ENCODE measurements around the gene PNPLA5.

Gene PNPLA5

DNA sequence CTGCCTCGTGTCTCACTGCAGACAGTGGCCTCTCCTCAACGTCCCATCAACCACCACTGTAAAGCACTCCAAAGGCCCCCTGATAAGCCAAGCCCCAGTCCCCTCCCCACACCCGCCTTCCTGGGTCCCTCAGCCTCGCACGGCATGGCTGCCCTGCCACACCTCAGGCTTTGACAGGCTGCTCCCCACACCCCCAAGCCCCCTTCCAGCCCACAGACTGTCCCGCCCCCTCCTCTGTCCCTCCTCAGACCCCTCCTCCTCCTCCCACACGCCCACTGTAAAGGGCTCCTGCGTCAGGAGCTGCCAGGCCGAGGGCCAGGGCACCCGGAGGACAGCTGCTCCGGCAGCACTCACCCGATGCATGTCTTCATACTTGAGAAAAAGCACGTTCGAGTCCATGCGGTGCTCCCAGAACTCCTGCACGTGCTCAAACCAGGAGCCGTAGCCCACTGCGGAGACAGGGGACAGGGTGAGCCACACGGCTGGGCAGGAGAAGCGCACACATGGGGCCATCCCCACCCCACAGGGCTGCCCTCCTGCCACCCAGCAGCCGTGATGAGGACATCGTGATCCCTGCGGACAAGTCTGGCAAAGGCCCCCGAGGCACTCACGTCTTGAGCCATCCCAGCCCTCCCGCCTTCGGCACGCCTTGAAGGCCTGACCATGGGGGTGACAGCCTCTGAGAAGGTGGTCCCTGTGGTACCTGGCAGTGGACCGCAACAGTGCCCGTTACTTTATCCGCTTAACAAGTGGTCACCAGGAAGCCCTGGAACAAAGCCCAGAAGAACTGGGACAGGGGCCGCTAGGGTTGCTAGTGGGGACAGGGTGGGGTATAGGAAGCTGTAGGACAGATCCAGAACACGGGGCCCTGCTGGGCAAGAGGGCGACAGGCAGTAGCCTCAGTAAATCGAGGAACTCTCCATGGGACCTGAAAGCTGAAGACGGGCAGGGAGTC, 58.2 kb downstream of the PNPLA5 start:
- DNase-seq = no peak

DNA sequence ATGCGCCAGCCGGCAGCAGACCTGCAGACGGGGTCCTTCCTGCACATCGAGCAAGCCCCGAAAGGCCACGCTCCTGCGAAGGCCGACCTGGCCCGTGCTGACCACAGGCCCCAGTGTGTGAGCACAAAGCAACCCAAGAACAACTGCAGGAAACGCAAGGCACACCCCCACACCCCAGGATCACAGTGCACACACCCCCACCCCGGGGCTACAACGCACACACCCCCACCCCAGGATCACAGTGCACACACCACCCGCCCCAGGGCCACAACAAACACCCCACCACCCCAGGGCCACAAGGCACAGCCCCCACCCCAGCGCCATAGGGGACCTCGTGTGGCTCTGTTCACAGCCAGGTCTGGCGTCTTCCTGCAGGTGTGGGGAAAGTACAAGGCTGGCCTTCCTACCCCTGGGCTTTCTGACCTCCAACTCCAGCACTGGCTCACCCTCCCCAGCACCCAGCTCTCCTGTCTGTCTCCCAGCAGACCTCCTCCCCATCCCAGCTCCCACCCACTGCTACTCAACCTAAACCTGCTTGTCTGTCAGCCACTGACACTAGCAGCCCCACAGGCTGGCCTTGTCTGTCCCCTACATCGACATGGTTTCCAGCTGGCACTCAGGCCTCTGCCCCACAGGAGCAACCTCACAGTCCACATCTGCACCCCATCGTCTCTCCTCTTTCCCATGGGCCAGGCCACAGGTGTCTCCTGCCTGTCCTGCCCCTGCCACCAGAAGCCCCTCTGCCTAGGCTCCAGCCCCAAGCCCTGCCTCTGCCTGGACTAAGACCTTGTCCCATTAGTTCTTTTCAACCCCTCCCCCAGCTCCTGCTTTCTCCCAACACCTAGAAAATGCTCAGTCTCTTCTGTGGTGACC, 59.2 kb downstream of the PNPLA5 start:
- DNase-seq = no peak

DNA sequence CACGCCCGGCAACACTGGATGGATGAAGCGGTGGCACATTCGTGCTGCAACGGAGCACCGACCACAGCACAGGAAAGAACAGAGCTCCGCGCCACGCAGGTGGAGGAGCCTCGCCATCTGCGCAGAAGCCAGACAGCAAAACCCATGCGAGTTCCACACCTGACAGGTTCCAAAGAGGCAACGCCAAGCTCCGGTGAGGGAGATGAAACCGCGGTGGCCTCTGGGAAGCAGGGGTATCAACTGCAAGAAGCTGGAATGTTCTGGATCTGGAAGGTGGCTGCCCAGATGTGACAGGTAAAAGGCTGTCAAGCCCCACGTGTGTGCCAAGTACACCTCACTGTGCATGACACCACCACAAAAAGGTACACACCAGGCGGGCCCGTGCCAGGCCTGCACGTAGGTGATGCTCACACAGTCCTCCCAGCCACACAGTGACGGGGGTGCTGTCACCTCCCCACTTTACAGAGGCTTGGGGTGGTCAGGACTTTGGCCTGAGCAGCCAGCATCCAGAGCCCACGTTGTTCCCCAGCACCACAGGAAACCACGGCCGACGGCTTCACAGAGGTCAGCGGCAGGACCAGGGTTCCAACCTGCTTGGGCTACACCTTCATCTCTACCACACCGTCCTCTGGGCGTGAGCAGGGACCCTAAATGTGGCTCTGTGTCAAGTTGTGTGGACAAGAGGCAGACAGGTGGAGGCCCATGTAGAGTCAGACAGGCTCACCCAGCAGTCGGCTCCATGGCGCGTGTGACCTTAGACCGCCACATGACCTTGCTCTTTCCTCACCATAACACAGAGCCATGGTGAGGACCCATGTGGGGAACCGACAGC, 60.0 kb downstream of the PNPLA5 start:
- no peak for DNase-seq

DNA sequence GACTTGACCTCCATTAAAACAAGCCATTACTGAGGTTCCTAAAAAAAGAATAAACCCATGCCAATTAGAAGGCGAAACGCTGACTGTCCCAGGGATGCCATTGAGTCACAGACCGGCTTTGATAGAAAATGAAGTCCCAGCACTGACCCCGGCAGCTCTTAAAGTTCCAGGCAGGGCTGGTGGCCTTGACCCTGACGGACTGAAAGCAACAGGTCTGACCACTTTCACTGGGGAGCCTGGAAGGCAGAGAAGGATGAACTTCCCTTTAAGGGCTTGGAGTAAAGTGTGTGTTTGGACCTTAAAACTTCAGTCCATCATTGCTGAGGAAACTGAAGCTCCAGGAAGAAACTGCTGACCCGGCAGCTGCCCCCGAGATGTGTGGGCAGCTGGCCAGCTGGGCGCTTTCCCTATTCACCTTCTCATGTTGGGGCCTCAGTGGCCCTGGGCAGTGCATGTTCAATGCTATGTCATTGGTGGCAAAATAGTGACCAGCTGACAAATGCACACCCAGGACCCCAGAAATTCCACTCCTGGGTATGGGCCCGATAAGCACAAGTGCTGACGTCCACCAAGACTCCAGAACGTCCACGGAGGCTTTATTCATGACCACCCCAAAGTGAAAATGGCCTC, 60.8 kb downstream of the PNPLA5 start:
- no peak for DNase-seq

DNA sequence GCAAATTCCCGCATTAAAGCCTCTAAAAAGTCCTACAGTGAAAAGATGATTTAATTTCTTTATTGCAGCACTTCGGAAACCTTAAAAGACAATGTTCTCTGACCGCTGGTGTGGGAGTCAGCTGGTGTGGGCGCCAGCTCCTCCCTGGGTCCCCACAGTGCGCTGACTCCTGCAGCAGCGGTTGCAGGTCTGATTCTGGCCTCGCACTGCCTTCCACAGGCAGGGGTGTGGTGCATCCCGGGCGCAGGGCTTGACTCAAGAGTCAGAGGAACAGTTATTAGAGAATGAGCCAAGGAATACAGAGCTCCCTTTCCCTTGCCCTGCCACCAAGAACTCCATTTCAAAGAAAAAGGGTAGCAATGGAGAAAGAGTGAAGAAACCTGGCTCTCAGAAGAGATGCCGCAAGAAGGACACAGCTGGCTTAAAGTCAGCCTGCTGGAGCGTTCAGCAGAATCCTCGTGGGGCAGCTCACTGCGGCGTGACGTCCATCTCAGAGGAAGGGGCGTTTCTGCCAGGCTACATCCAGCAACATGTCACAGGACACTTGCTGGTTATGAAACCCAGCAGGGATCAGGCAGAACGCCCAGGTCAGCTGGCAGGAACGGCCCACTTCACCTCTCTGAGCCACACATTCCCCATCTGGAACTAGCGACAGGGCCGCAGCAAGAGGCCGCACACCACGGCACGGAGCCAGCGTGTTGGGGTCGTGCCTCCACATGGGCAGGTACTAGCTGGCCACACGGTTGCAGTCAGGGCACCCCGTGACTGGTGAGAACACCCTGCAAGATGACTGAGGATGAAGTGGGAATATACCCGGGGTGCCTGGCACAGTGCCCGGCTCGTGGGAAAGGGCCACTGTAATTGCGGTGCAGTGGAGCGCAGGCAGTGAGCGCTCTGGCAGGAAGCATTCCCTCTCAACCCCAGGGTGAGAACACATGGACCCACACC, 61.6 kb downstream of the PNPLA5 start:
- no peak for DNase-seq

All from NCI-H2107 (cell line).